Smooth muscle cell (in vitro differentiated cells): ENCODE results near the gene HIVEP3. TPM values are rescaled to one million over a fixed set of nuclear protein-coding genes. Genes with fewer than 3 reads are reported as not detected.

Experiments
- DNase-seq: peaks from one replicate; lab custom pipeline; 2025; ENCODE audit not compliant: unreplicated experiment; lab: John Stamatoyannopoulos, UW
- H2AFZ ChIP-seq: fragments of 200-600 bp; sonication (generic); 2 replicates; pipeline ENCODE4 v1.6.0; 2016; ENCODE audit warnings: antibody characterized with exemption, low read depth, mild to moderate bottlenecking
- H3F3A ChIP-seq: fragments of 200-600 bp; sonication (generic); 2 replicates; pipeline ENCODE4 v1.6.0; 2017; ENCODE audit warnings: antibody characterized with exemption, low read depth
- H3K27ac ChIP-seq: fragments of 200-600 bp; sonication (generic); 2 replicates; pipeline ENCODE4 v1.5.1; 2016; ENCODE audit warnings: low read depth, mild to moderate bottlenecking
- H3K27me3 ChIP-seq: fragments of 200-600 bp; sonication (generic); 2 replicates; pipeline ENCODE4 v1.6.1; 2016; ENCODE audit warnings: low read depth, mild to moderate bottlenecking
- H3K36me3 ChIP-seq: fragments of 200-600 bp; sonication (generic); 2 replicates; pipeline ENCODE4 v1.5.1; 2016; ENCODE audit warnings: low read depth
- H3K4me1 ChIP-seq: fragments of 200-600 bp; sonication (generic); 2 replicates; pipeline ENCODE4 v1.5.1; 2016; ENCODE audit warnings: low read depth
- H3K4me2 ChIP-seq: fragments of 200-600 bp; sonication (generic); 2 replicates; pipeline ENCODE4 v1.6.0; 2016; ENCODE audit warnings: mild to moderate bottlenecking
- H3K4me3 ChIP-seq: fragments of 200-600 bp; sonication (generic); 2 replicates; pipeline ENCODE4 v1.5.1; 2016; ENCODE audit warnings: mild to moderate bottlenecking
- H3K79me2 ChIP-seq: fragments of 200-600 bp; sonication (generic); 2 replicates; pipeline ENCODE4 v1.6.0; 2016; ENCODE audit warnings: low read depth, mild to moderate bottlenecking
- H3K9ac ChIP-seq: fragments of 200-600 bp; sonication (generic); 2 replicates; pipeline ENCODE4 v1.6.0; 2016; ENCODE audit warnings: low read depth
- H3K9me3 ChIP-seq: fragments of 200-600 bp; sonication (generic); replicated peaks from 2 replicates; pipeline ENCODE4 v1.5.1; 2016; ENCODE audit warnings: low read depth
- H4K20me1 ChIP-seq: fragments of 200-600 bp; sonication (generic); 2 replicates; pipeline ENCODE4 v1.6.0; 2016; ENCODE audit warnings: low read depth
- WGBS: methylation state at CpG from one replicate; pipeline ENCODE4 v1.1.7; 2016; ENCODE audit warnings: low lambda C conversion rate; 5-methylcytosine and 5-hydroxymethylcytosine counted together
- polyA plus RNA-seq: library from polyadenylated mRNA; unstranded; fragments of >200 nt; fragmentation: Nextera tagmentation; extraction: Ambion mirVana; gene quantifications from 2 replicates; pipeline ENCODE4 v1.2.1, GENCODE V29; 2016
- total RNA-seq: library from RNA; depleted of rRNA; stranded (reverse); fragments of >200 nt; gene quantifications from 2 replicates; pipeline ENCODE4 v1.2.3, GENCODE V29; 2014
- TF ChIP-seq, protein P1 (sequence below): fragments of 200-600 bp; sonication (generic); IDR thresholded peaks from 2 replicates; pipeline ENCODE4 v1.5.1; 2017; ENCODE audit warnings: borderline replicate concordance, mild to moderate bottlenecking, antibody characterized with exemption; ENCODE audit not compliant: insufficient read depth, poor library complexity, severe bottlenecking

The HIVEP3 gene
- total and polyA plus RNA-seq, 2 experiments from 2014 or later, result 2.1 to 6.4 TPM

DNA sequence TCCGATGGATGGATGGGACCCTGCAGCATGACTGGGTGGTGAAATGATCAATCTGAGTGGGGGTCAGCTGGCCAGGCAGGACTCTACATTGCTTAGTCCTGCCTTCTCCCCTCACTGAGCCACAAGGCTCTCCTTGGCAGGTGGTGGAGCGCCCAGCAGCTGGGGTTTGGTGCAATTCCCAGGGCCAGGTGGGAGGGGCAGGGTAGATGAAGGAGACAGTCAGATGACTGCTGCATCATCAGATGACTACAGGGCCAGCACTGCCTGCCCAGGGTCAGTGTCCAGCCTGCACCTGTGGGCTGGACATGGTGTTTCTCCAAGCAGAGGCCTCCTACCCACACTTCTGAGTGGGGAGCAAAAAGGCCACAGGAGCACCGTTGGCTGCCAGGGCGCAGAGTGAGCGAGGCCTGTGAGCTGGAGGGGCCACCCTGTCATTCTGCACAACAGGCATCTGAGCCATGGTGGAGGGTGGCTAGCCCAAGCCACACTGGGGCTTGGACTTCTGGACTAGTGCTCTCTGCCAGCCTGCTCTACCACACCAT lies 330.3 kb downstream of the HIVEP3 start:
- Histone ChIP-seq H3K27me3 (no peaks in the 10 kb centered on the region), H3K4me2 (no peak overlapping the region), H3K79me2 (no peaks in the 10 kb centered on the region), H3K27ac (no peak overlapping the region), H3F3A (no peaks in the 10 kb centered on the region), H4K20me1 (no peaks in the 10 kb centered on the region), H3K4me1 (no peaks in the 10 kb centered on the region), H3K9me3 (no peaks in the 10 kb centered on the region), H3K9ac (no peak overlapping the region), H3K4me3 (no peak overlapping the region), H2AFZ (no peak overlapping the region), H3K36me3 (no peaks in the 10 kb centered on the region)
- TF ChIP-seq, protein P1, sequence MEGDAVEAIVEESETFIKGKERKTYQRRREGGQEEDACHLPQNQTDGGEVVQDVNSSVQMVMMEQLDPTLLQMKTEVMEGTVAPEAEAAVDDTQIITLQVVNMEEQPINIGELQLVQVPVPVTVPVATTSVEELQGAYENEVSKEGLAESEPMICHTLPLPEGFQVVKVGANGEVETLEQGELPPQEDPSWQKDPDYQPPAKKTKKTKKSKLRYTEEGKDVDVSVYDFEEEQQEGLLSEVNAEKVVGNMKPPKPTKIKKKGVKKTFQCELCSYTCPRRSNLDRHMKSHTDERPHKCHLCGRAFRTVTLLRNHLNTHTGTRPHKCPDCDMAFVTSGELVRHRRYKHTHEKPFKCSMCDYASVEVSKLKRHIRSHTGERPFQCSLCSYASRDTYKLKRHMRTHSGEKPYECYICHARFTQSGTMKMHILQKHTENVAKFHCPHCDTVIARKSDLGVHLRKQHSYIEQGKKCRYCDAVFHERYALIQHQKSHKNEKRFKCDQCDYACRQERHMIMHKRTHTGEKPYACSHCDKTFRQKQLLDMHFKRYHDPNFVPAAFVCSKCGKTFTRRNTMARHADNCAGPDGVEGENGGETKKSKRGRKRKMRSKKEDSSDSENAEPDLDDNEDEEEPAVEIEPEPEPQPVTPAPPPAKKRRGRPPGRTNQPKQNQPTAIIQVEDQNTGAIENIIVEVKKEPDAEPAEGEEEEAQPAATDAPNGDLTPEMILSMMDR, result no peak
- WGBS, result 98% methylated on average over 5 of the region's 5 CpGs
- no peak for DNase-seq

DNA sequence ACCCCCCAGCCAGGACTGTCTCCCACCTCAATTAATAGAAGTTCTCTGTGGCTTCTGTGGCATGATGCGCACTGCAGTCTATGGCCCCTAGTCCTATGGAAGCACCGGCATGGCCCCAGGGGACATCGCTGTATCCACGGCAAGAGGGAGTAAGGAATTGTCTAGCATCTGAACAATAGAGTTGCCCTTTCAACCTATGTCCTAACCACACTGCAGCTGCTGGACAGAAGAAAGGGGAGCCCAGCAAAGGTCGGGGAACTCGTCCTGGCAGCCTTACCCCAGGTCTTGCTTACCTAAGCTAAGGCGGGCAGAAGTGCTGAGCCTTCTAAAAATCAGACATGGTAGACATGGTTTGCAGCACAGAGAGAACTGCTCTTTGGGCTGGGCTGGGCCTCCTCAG lies 330.9 kb downstream of the HIVEP3 start:
- H3K27me3 ChIP-seq, result no peaks in the 10 kb centered on the region
- no peak overlapping the region for H3K4me2 ChIP-seq
- H3F3A ChIP-seq, result no peaks in the 10 kb centered on the region
- no peak for DNase-seq
- no peaks in the 10 kb centered on the region for H3K4me1 ChIP-seq
- no peaks in the 10 kb centered on the region for H3K9me3 ChIP-seq
- no peaks in the 10 kb centered on the region for H3K36me3 ChIP-seq
- TF ChIP-seq, protein P1, result no peak
- no peak overlapping the region for H3K9ac ChIP-seq
- WGBS, result 97% methylated on average over 7 of the region's 7 CpGs
- no peaks in the 10 kb centered on the region for H3K79me2 ChIP-seq
- H3K27ac ChIP-seq, result no peak overlapping the region
- no peak overlapping the region for H3K4me3 ChIP-seq
- no peaks in the 10 kb centered on the region for H4K20me1 ChIP-seq
- no peak overlapping the region for H2AFZ ChIP-seq

DNA sequence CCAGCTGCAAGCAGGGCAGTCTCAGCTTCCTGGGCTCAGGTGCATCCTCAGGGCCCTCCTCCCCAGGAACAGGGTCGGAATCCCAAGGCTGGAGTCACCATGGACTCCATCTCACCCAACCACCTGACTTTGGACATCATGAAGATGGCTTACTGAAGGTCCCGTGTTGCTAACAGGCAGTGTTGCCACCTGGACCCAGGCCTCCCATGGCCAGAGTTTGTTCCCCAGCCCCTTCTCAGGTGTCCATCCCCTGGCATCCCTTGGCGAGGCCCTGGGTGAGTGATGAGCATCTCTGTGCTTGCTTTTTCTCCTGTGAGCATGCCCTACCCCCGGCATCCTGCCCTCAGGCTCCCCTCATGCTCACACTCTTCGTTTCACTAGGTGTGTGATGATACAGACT lies 332.5 kb downstream of the HIVEP3 start:
- 92% methylated on average over 5 of the region's 5 CpGs for WGBS
- Histone ChIP-seq H3K27me3 (no peaks in the 10 kb centered on the region), H3K4me3 (no peak overlapping the region), H3F3A (no peaks in the 10 kb centered on the region), H2AFZ (no peak overlapping the region), H3K36me3 (no peaks in the 10 kb centered on the region), H4K20me1 (no peaks in the 10 kb centered on the region), H3K4me2 (no peak overlapping the region), H3K79me2 (no peaks in the 10 kb centered on the region), H3K27ac (no peak overlapping the region), H3K4me1 (no peaks in the 10 kb centered on the region), H3K9ac (no peak overlapping the region), H3K9me3 (no peaks in the 10 kb centered on the region)
- TF ChIP-seq, protein P1, result no peak
- no peak for DNase-seq

DNA sequence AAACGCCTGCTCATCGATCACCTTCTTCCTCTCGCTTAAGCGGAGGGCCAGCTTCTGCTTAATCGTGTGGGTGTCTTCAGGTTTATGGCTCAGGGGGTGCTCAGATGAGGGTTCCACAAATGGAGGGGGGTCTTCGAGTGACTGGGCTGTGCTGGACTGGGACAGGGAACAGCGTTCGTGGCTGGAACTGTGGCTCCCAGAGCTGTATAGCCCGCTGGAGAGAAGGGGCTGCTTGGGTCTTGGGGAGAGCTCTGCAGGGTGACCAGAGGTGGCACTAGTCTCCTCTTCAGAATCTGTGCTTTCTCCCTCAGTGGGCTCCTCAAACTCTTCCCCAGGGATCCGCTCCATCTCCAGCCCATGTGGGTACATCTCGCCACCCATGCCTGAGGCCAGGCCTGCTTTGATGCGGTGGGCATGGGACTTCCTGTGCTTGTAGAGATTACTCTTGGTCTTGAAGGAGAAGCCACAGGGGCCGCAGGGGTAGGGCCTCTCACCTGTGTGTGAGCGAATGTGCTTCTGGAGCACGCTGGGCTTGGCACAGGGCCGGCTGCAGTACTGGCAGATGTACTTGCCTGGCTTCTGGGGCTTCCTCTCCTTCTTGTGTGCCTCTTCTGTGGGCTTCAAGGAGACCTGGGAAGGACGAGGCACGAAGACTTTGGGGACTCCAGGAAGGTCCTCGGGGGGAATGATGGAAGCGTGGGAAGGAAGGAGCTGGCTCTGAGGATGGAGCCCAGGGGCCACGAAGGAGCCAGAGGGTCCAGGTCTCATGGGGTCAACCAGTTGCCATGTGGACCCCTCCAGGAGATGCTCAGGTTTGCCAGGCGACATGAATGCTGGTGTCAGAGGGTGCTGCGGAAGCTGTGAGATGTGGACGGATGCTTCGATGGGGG lies 334.8 kb downstream of the HIVEP3 start:
- H3F3A ChIP-seq, result no peaks in the 10 kb centered on the region
- H3K36me3 ChIP-seq, result no peaks in the 10 kb centered on the region
- H3K9ac ChIP-seq, result no peak overlapping the region
- no peaks in the 10 kb centered on the region for H3K27me3 ChIP-seq
- H2AFZ ChIP-seq, result no peak overlapping the region
- H3K4me1 ChIP-seq, result no peaks in the 10 kb centered on the region
- H3K4me2 ChIP-seq, result no peak overlapping the region
- H3K27ac ChIP-seq, result no peak overlapping the region
- no peaks in the 10 kb centered on the region for H3K9me3 ChIP-seq
- DNase-seq, result no peak
- TF ChIP-seq, protein P1, result no peak
- WGBS, result 95% methylated on average over 25 of the region's 25 CpGs
- H3K4me3 ChIP-seq, result no peak overlapping the region
- no peaks in the 10 kb centered on the region for H3K79me2 ChIP-seq
- no peaks in the 10 kb centered on the region for H4K20me1 ChIP-seq
